H1 (cell line): Measurements from ENCODE around the gene ASB16. TPM values are rescaled to one million over a fixed set of nuclear protein-coding genes. Genes with fewer than 3 reads are reported as not detected.

Experiments used
- CHD1 ChIP-seq: IDR thresholded peaks from 2 replicates; pipeline ENCODE4 v1.6.1; 2012; ENCODE audit warnings: low read depth, low read length, improper control_type of control experiment
- E2F6 ChIP-seq: IDR thresholded peaks from 2 replicates; pipeline ENCODE4 v1.6.1; 2012; ENCODE audit warnings: inconsistent platforms
- EGR1 ChIP-seq: IDR thresholded peaks from 2 replicates; pipeline ENCODE4 v1.6.1; 2011; ENCODE audit warnings: low read depth, low read length, borderline replicate concordance
- GABPA ChIP-seq: IDR thresholded peaks from 2 replicates; pipeline ENCODE4 v1.6.1; 2011; ENCODE audit warnings: mild to moderate bottlenecking, low read length, moderate library complexity, borderline replicate concordance; ENCODE audit not compliant: insufficient read depth
- MAX ChIP-seq: IDR thresholded peaks from 2 replicates; pipeline ENCODE4 v1.6.1; 2012; ENCODE audit warnings: inconsistent platforms
- RBBP5 ChIP-seq: IDR thresholded peaks from 2 replicates; pipeline ENCODE4 v1.7.1; 2012; ENCODE audit warnings: low read depth, mild to moderate bottlenecking, inconsistent platforms, low read length, moderate library complexity, borderline replicate concordance
- SIX5 ChIP-seq: IDR thresholded peaks from 2 replicates; pipeline ENCODE4 v1.6.1; 2011; ENCODE audit warnings: mild to moderate bottlenecking, low read depth, low read length
- ZNF274 ChIP-seq: IDR thresholded peaks from 2 replicates; pipeline ENCODE4 v1.7.0; 2012; ENCODE audit warnings: low read length, borderline replicate concordance; ENCODE audit errors: extremely low read depth
- polyA plus RNA-seq, 7 experiments: library from polyadenylated mRNA; depleted of rRNA in 3 of 7; stranded (reverse) in 5 of 7; unstranded in 2 of 7; fragments of >200 nt in 5 of 7; fragments of 200-250 nt in 2 of 7; gene quantifications; 1 replicate in 5 of 7; 2 replicates in 1 of 7; 4 replicates in 1 of 7; pipeline versions ENCODE4 v1.2.1 to v1.2.3, GENCODE V29; 2011 to 2013; ENCODE audit warnings: missing spikeins in 2 of 7, mixed read lengths in 2 of 7
- total RNA-seq: library from RNA; stranded (reverse); fragmentation: NEBNext Ultra II Directional; extraction: Animal tissue kit (Norgen Biotek cat#: 25700); gene quantifications from 2 replicates; pipeline ENCODE4 v1.2.1, GENCODE V29; 2021
- TF ChIP-seq, protein P1 (sequence below): fragments of 300-600 bp; sonication (generic); IDR thresholded peaks from 2 replicates; pipeline ENCODE4 v1.7.1; 2012; ENCODE audit warnings: low read length, moderate library complexity, mild to moderate bottlenecking, inconsistent platforms; ENCODE audit not compliant: insufficient replicate concordance

Gene ASB16
- total and polyA plus RNA-seq, 2 of the 8 experiments (the other 6 are each of a cell fraction or from before 2014, with no cell fraction given): 0.05 TPM; not detected in 1

GRCh38 chr17:44216173-44216572 is 45.7 kb downstream of the ASB16 start (continued):
- TF ChIP-seq, protein P1, sequence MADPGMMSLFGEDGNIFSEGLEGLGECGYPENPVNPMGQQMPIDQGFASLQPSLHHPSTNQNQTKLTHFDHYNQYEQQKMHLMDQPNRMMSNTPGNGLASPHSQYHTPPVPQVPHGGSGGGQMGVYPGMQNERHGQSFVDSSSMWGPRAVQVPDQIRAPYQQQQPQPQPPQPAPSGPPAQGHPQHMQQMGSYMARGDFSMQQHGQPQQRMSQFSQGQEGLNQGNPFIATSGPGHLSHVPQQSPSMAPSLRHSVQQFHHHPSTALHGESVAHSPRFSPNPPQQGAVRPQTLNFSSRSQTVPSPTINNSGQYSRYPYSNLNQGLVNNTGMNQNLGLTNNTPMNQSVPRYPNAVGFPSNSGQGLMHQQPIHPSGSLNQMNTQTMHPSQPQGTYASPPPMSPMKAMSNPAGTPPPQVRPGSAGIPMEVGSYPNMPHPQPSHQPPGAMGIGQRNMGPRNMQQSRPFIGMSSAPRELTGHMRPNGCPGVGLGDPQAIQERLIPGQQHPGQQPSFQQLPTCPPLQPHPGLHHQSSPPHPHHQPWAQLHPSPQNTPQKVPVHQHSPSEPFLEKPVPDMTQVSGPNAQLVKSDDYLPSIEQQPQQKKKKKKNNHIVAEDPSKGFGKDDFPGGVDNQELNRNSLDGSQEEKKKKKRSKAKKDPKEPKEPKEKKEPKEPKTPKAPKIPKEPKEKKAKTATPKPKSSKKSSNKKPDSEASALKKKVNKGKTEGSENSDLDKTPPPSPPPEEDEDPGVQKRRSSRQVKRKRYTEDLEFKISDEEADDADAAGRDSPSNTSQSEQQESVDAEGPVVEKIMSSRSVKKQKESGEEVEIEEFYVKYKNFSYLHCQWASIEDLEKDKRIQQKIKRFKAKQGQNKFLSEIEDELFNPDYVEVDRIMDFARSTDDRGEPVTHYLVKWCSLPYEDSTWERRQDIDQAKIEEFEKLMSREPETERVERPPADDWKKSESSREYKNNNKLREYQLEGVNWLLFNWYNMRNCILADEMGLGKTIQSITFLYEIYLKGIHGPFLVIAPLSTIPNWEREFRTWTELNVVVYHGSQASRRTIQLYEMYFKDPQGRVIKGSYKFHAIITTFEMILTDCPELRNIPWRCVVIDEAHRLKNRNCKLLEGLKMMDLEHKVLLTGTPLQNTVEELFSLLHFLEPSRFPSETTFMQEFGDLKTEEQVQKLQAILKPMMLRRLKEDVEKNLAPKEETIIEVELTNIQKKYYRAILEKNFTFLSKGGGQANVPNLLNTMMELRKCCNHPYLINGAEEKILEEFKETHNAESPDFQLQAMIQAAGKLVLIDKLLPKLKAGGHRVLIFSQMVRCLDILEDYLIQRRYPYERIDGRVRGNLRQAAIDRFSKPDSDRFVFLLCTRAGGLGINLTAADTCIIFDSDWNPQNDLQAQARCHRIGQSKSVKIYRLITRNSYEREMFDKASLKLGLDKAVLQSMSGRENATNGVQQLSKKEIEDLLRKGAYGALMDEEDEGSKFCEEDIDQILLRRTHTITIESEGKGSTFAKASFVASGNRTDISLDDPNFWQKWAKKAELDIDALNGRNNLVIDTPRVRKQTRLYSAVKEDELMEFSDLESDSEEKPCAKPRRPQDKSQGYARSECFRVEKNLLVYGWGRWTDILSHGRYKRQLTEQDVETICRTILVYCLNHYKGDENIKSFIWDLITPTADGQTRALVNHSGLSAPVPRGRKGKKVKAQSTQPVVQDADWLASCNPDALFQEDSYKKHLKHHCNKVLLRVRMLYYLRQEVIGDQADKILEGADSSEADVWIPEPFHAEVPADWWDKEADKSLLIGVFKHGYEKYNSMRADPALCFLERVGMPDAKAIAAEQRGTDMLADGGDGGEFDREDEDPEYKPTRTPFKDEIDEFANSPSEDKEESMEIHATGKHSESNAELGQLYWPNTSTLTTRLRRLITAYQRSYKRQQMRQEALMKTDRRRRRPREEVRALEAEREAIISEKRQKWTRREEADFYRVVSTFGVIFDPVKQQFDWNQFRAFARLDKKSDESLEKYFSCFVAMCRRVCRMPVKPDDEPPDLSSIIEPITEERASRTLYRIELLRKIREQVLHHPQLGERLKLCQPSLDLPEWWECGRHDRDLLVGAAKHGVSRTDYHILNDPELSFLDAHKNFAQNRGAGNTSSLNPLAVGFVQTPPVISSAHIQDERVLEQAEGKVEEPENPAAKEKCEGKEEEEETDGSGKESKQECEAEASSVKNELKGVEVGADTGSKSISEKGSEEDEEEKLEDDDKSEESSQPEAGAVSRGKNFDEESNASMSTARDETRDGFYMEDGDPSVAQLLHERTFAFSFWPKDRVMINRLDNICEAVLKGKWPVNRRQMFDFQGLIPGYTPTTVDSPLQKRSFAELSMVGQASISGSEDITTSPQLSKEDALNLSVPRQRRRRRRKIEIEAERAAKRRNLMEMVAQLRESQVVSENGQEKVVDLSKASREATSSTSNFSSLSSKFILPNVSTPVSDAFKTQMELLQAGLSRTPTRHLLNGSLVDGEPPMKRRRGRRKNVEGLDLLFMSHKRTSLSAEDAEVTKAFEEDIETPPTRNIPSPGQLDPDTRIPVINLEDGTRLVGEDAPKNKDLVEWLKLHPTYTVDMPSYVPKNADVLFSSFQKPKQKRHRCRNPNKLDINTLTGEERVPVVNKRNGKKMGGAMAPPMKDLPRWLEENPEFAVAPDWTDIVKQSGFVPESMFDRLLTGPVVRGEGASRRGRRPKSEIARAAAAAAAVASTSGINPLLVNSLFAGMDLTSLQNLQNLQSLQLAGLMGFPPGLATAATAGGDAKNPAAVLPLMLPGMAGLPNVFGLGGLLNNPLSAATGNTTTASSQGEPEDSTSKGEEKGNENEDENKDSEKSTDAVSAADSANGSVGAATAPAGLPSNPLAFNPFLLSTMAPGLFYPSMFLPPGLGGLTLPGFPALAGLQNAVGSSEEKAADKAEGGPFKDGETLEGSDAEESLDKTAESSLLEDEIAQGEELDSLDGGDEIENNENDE: no peak
- TF ChIP-seq GABPA (no peak), MAX (no peak), SIX5 (no peak), RBBP5 (no peak), E2F6 (no peak), CHD1 (no peak), EGR1 (no peak), ZNF274 (no peak)
- TF ChIP-seq, all 59 proteins: peak for 0
